Measurements from ENCODE around the gene SBSN. TPM values are rescaled to one million over a fixed set of nuclear protein-coding genes. Genes with fewer than 3 reads are reported as not detected.
"Not testable (repeated sequence)": the region's sequence is repeated elsewhere in the genome, so short reads cannot be mapped to it uniquely, and the experiment has no call there.

Gene SBSN
- total RNA-seq, 2 donors from 2014 or later = not detected

DNA sequence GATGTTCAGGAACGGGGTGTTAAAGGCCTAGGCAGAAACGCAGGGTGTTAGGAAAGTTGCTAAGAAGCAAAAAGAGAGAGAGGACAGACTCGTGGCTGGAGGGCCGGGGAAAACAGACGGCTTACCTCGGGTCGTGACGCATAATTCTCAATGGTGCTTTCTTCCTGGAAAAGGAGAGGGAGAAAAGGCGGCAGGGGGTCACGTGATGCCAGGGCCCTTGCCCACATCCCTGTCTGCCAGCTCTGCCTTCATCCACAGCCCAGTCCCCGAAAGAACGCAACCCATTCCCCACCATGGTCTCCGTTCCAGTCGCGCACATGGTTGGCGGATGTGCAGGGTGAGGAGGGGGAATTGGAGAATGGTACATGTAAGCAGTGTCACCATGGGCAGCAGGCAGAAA is 39.4 kb downstream of the SBSN start:
- intact Hi-C loops (cut with DNase I) = no loop called here
- no peak for DNase-seq (ENCODE audit: low spot score)

DNA sequence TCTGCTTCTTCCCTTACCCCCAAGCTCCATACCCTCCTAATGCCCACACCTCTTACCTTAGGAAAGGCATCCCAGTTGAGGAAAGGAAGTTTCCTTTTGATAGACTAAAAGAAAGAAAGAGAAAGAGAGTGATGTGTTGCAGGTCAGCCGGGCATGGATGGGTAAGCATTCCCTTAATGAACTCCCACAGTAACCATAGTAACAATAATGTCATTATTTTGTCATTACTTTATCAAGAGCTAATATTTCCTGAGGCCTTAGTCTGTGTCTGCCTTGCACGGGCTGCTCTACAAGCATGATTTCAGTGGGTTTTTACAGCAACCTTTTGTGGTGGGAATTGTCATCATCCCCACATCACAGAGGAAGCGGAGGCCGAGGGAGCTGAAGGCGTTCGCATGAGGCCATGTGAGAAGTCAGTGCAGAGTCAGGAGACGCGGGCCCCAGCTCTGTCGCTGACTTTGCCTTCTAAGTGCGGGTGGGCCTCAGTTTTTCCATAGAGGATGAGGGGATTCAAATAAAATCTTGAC is 40.4 kb downstream of the SBSN start:
- intact Hi-C loops (cut with DNase I) = no loop called here
- no peak for DNase-seq (ENCODE audit: low spot score)

DNA sequence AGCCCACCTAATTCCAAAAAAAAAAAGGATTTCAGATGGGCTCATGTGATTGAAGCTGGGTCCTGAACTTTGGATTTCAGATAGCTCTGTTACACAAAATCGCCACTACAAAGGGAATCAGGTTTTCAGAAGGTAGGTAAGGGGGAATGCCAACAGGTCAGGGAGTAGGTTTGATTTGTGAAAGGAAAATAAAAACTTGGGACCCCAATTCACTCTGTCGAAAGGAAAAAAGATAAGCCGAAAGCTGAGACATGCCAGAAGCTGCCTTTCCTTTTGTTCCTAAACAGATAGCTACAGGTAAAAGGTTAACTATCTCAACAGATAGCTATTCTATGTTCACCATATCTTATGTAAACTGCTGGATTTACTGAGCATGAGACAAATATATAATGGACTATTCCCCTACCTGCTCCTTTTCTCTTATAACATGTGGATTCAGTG is 41.8 kb downstream of the SBSN start:
- no peak for DNase-seq (ENCODE audit: low spot score)

DNA sequence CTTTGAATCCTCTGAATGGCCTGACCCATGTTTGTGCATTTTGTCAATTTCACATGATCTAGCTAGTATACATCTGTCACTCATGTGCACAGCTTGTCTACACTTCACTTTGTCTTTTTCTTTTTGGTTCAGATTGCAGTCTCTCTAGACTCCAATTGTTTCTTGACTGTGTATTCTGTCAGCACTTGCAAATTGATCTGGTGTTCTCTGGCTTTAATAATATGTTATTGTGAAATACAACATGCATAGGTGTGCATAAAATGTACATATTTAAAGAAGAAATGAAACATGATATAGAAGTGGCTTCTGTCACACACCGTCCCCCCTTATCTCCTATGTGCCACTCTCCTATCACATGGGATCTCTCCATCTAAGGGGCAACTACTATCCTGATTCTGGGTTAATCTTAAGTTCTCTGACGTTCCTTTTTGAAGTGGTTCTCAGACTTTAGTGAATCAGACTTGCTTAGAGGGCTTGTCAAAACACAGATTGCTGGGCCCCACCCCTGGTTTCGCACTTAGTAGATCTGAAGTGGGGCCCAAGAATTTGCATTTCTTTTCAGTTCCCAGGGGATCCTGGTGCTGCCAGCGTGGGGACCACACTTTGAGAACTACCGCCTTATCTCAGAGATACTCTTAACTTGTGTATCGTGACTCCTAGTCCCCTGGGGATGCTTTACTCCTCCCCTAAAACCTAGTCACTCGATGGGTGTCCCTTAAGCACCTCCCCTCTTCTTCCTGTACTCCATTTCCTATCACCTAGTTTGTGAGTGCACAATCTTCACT is 43.7 kb downstream of the SBSN start:
- no peak for DNase-seq (ENCODE audit: low spot score)
- intact Hi-C loops (cut with DNase I) = no loop called here

More for the DNA sequence above, 41.8 kb downstream of the SBSN start:
- intact Hi-C loops (cut with DNase I) = no loop called here

DNA sequence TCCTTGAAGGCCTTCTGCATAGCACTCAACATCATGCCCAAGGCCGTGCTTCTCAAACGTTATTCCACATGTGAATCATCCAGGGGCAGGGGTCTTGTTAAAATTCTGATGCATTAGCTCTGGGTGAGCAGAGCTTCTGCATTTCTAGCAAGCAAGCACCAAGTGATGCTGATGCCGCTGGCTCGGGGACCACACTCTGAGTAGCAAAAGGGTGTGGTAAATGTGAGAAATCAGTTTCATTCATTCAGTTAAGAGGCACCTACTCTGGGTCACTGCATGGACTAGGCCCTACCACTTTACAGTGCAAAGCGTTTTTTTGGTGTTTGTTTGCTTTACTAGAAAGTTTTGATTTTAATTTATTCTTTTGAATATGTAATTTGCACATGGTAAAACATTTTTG is 45.0 kb downstream of the SBSN start:
- intact Hi-C loops (cut with DNase I) = loop anchor here in 1 of 2 donors (2.0 kb wide), 1 partner anchor 76 kb away; no protein-coding TSS in a partner anchor
- DNase-seq (ENCODE audit: low spot score) = peak; percentile 31

DNA sequence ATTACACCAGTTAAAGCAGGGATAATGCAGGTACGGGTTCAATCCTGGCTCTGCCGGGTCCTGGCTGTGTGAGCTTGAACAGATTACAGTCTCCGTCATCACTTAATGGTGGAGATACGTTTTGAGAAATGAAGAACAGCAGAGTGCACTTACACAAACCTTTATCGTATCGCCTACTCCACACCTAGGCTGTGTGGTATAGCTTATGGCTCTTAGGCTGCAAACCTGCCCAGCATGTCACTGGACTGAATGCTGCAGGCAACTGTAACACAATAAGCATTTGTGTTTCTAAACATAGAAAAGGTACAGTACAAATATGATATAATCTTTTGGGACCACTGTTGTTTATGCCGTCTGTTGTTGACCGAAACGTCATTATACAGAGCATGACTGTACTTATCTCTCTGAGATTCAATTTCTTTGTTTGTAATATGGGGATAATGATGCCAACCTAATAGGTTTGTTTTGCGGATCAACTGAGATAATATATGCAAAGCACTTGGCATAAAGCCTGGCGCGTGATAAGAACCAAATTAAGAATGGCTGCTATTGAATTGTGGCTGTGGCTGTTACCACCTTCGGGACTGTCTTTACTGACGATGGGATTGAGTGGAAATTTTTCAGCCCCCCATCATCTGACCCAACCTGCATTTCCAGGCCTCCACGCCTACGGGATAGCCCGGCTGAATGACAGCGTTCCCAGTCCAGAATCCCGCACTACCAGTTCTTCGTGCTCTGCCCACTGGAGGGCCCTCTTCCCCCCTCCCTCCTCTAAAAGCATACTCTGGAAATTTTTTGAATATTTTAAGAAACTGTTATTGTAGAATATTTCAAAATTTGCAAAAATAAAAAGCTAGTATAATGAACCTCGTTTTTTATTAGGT is 49.1 kb downstream of the SBSN start:
- intact Hi-C loops (cut with DNase I) = no loop called here
- DNase-seq (ENCODE audit: low spot score) = peak; percentile 46

DNA sequence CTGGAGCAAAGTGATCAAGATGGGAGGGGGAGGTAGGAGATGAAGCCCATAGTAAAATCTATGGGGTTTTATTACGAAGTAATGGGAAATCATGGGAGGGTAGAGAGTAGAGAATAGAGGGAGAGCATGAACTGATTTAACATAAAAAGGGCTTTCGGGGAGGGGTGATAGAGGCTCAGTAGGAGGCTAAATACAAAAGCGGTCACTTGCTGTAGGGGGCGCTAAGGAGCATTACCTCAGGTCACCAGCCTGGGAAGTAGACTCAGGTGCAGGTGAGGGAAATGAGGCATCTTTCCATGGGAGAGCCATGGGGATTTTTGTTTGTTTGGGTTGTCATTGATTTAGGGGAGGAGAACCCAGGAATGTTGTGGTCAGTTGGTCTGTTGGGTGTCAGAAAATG is 52.0 kb downstream of the SBSN start:
- intact Hi-C loops (cut with DNase I) = no loop called here
- no peak for DNase-seq (ENCODE audit: low spot score)

DNA sequence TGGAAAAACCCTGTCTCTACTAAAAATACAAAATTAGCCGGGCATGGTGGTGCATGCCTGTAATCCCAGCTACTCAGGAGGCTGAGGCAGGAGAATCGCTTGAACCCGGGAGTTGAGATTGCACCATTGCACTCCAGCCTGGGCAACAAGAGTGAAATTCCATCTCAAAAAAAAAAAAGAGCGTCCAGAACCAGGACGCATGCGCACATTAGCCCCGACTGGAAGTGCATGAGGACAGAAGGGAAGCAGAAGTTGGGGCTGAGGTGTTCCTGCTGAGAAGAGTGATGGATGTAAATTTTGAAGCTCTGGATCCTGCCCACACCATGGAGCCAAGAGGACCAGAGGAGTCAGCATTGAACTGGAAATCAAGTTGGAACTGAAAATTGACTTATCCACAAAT is 53.5 kb downstream of the SBSN start:
- intact Hi-C loops (cut with DNase I) = not testable (repeated sequence)

DNA sequence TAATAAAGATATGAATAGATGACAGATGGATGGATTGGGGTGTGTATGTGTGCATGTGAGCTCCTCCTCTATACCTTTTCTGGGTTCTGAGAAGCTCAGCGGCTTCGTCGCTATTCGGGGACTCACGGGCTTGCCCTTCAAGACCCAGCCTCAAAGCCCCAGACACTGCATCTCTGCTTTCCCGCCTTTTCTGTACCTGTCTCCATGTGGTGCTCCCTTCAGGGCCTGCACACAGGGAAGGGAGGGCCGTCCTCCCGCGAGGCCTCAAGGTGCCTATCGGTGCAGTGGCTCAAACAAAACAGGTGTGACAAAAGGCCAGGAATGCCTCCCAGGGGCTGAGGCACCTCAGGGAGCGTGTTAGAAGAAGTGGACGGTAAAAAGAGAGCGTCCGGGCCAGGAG is 54.0 kb downstream of the SBSN start:
- intact Hi-C loops (cut with DNase I) = no loop called here
- no peak for DNase-seq (ENCODE audit: low spot score)

More for the DNA sequence above, 53.5 kb downstream of the SBSN start:
- not testable (repeated sequence) for DNase-seq (ENCODE audit: low spot score)

Other genes starting within 250 kb of the SBSN start
- gene HAMP, start 245.8 kb downstream of the SBSN start, total RNA-seq = not detected
- not detected for gene MAG, start 236.2 kb downstream of the SBSN start, total RNA-seq
- 1 to 10 TPM; 3.7 to 5.6 TPM for gene CD22, start 199.1 kb downstream of the SBSN start, total RNA-seq
- not detected for gene FFAR1, start 180.4 kb downstream of the SBSN start, total RNA-seq
- gene FFAR3, start 169.9 kb downstream of the SBSN start, total RNA-seq = under 1 TPM in 1 of 2 donors, not detected in 1; 0.14 TPM
- under 1 TPM in 1 of 2 donors, not detected in 1; 0.28 TPM for gene GPR42, start 157.2 kb downstream of the SBSN start, total RNA-seq
- 1 to 10 TPM in 1 of 2 donors, under 1 TPM in 1; 0.95 to 1.8 TPM for gene FFAR2, start 80.1 kb downstream of the SBSN start, total RNA-seq
- not detected for gene KRTDAP, start 37.8 kb downstream of the SBSN start, total RNA-seq
- gene DMKN, start 14.7 kb downstream of the SBSN start, total RNA-seq = 1 to 10 TPM; 2.1 to 2.2 TPM
- not detected for gene GAPDHS, start 5.1 kb upstream of the SBSN start, total RNA-seq
- 10 to 100 TPM; 52.4 to 61.1 TPM for gene TMEM147, start 17.3 kb upstream of the SBSN start, total RNA-seq
- not detected for gene ATP4A, start 35.3 kb upstream of the SBSN start, total RNA-seq
- not detected for gene PMIS2, start 57.9 kb upstream of the SBSN start, total RNA-seq
- gene HAUS5, start 84.4 kb upstream of the SBSN start, total RNA-seq = 1 to 10 TPM; 7.9 to 8.3 TPM
- 10 to 100 TPM; 61.1 to 61.3 TPM for gene RBM42, start 100.7 kb upstream of the SBSN start, total RNA-seq
- gene ETV2, start 113.4 kb upstream of the SBSN start, total RNA-seq = under 1 TPM; 0.74 to 0.81 TPM
- gene COX6B1, start 120.0 kb upstream of the SBSN start, total RNA-seq = 100 to 1,000 TPM; 228 to 290 TPM
- under 1 TPM in 1 of 2 donors, not detected in 1; 0.19 TPM for gene UPK1A, start 138.2 kb upstream of the SBSN start, total RNA-seq
- gene ZBTB32, start 176.2 kb upstream of the SBSN start, total RNA-seq = not detected
- gene KMT2B, start 189.7 kb upstream of the SBSN start, total RNA-seq = 10 to 100 TPM; 23.1 to 23.5 TPM
- gene IGFLR1, start 214.1 kb upstream of the SBSN start, total RNA-seq = 1 to 10 TPM; 4.3 to 9.3 TPM
- gene U2AF1L4, start 217.1 kb upstream of the SBSN start, total RNA-seq = 10 to 100 TPM; 13.8 to 18.7 TPM
- 10 to 100 TPM; 33.6 to 37.3 TPM for gene PSENEN, start 217.3 kb upstream of the SBSN start, total RNA-seq
- gene LIN37, start 220.3 kb upstream of the SBSN start, total RNA-seq = 1 to 10 TPM; 8.3 to 9.4 TPM
- gene HSPB6, start 228.7 kb upstream of the SBSN start, total RNA-seq = 100 to 1,000 TPM; 290 to 412 TPM
- gene PROSER3, start 229.9 kb upstream of the SBSN start, total RNA-seq = 10 to 100 TPM; 18.4 to 19.3 TPM
- 1 to 10 TPM; 6.2 to 9.6 TPM for gene ARHGAP33, start 247.3 kb upstream of the SBSN start, total RNA-seq

All from posterior vena cava (tissue), 2 donors.